ENCODE data around the gene KCNQ1OT1. TPM values are rescaled to one million over a fixed set of nuclear protein-coding genes. Genes with fewer than 3 reads are reported as not detected.

KCNQ1OT1 gene
- total and polyA plus RNA-seq, 10 donors, result 0.02 to 3.1 (median 1.7) TPM

DNA sequence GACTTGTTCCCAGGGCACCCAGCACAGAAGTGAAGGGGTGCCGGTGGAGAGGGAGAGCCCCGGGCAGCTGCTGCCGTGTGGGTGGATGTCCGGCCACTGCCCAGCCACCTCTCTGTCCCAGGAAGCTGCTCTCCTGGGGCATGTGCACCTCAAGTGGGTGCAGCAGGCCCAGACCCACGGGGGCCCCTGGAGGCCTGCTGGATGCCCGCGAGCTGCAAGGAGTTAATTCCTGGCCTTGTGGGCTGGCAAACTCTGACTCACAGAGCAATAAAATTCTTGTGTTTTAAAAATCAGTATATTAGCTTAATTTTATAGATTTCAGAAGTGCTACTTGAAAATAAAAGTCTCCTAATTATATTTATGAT, 37.4 kb upstream of the KCNQ1OT1 start:
- no peak for TF ChIP-seq POLR2A (IDR thresholded peaks at IDR 0.05)
- TF ChIP-seq POLR2AphosphoS5 (IDR thresholded peaks at IDR 0.05), result no peak
- TF ChIP-seq, protein P1, sequence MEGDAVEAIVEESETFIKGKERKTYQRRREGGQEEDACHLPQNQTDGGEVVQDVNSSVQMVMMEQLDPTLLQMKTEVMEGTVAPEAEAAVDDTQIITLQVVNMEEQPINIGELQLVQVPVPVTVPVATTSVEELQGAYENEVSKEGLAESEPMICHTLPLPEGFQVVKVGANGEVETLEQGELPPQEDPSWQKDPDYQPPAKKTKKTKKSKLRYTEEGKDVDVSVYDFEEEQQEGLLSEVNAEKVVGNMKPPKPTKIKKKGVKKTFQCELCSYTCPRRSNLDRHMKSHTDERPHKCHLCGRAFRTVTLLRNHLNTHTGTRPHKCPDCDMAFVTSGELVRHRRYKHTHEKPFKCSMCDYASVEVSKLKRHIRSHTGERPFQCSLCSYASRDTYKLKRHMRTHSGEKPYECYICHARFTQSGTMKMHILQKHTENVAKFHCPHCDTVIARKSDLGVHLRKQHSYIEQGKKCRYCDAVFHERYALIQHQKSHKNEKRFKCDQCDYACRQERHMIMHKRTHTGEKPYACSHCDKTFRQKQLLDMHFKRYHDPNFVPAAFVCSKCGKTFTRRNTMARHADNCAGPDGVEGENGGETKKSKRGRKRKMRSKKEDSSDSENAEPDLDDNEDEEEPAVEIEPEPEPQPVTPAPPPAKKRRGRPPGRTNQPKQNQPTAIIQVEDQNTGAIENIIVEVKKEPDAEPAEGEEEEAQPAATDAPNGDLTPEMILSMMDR (IDR thresholded peaks at IDR 0.05 in 8 of 11, conservative IDR thresholded peaks at IDR 0.05 in 3 of 11), result no peak

DNA sequence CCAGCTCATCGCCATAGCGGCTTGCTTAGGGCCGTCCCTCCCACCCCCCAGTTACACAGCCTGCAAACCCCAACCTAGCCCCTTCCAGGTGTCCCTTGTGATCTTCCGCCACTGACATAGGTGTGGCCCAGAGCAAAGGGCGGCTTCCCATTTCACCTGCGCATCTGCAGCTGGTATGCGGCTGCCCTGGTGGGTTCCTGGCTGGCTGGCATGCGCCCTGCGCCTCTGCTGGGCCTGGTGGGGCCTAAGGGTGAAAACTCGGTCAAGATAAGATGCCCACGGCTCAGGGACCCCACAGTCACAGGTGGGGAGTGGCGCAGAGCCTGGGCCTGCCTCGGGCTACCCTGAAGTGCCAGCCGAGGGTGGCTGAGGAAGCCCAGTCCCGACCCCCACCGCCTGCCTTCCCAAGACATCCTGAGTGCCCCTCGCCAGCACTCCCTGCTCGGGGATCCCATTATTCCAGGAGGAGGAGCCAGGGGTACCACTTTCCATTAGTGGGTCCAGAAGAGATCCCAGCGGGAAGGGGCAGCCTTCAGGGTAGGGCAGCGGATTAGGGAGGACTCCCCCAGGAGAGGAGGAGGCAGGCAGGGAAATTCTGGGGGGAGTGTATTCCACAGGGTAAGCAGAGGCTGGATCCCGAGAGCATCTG, 36.9 kb upstream of the KCNQ1OT1 start:
- TF ChIP-seq POLR2AphosphoS5 (IDR thresholded peaks at IDR 0.05), result no peak
- no peak for TF ChIP-seq POLR2A (IDR thresholded peaks at IDR 0.05)
- TF ChIP-seq, protein P1 (IDR thresholded peaks at IDR 0.05 in 8 of 11, conservative IDR thresholded peaks at IDR 0.05 in 3 of 11), result no peak
- Histone ChIP-seq H3K4me1 (peaks cover 0 to 9% (median 1%) of the 10 kb centered on the region in 6 donors), H3K27ac (no peak overlapping the region), H3K27me3 (replicated peaks in 1 of 7) (no peaks in the 10 kb centered on the region), H3K9me3 (no peaks in the 10 kb centered on the region), H3K4me3 (no peak overlapping the region), H3K36me3 (no peaks in the 10 kb centered on the region)
- WGBS, 5 donors, result 93 to 96% (median 95%) methylated on average over 14 to 21 of the region's 21 CpGs
- DNase-seq, result no peak
- intact Hi-C loops (cut with DNase I; ENCODE audit: low total_unique reads), result no loop called here

More for the DNA sequence above, 37.4 kb upstream of the KCNQ1OT1 start:
- no peaks in the 10 kb centered on the region for H3K9me3 ChIP-seq
- DNase-seq, result no peak
- peaks cover 0 to 13% (median 2%) of the 10 kb centered on the region in 6 donors for H3K4me1 ChIP-seq
- no peaks in the 10 kb centered on the region for H3K36me3 ChIP-seq
- H3K4me3 ChIP-seq, result no peak overlapping the region
- 91 to 97% (median 93%) methylated on average over 6 to 7 of the region's 7 CpGs for WGBS, 5 donors
- no peaks in the 10 kb centered on the region for H3K27me3 ChIP-seq (replicated peaks in 1 of 7)
- H3K27ac ChIP-seq, result no peak overlapping the region
- intact Hi-C loops (cut with DNase I; ENCODE audit: low total_unique reads), result no loop called here

DNA sequence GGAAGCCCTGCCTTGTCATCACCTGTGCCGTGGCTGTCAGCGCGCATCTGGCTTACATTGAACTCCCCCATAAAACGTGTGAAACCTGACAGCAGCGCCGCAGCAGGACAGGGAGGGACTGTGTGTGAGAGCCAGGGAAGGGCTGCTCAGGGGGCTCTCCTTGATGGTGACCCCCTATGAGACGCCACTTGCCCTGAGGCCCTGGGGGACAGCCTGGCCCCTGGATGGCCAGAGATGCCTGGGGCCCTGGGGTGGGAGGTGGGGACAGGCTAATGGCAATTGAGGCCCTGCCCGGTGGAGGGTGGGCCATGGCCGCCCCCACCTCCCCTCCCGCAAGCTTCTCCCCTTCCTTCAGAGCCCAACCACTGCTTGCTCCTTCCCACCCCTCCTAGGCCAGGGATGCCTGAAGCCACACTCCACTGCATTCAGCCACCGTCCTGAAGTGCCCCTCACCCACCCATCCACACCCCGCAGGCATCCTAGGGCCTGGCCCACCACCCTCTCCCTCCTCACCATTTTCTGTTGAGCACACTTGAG, 35.3 kb upstream of the KCNQ1OT1 start:
- Histone ChIP-seq H3K36me3 (no peaks in the 10 kb centered on the region), H3K27me3 (replicated peaks in 1 of 7) (no peaks in the 10 kb centered on the region), H3K9me3 (no peaks in the 10 kb centered on the region), H3K4me3 (no peak overlapping the region), H3K4me1 (no peaks in the 10 kb centered on the region), H3K27ac (no peak overlapping the region)
- TF ChIP-seq POLR2AphosphoS5 (IDR thresholded peaks at IDR 0.05) (no peak), POLR2A (IDR thresholded peaks at IDR 0.05) (no peak)
- TF ChIP-seq, protein P1 (IDR thresholded peaks at IDR 0.05 in 8 of 11, conservative IDR thresholded peaks at IDR 0.05 in 3 of 11), result no peak
- intact Hi-C loops (cut with DNase I; ENCODE audit: low total_unique reads), result no loop called here
- WGBS, 5 donors, result 92 to 94% (median 93%) methylated on average over 12 of the region's 12 CpGs
- no peak for DNase-seq

DNA sequence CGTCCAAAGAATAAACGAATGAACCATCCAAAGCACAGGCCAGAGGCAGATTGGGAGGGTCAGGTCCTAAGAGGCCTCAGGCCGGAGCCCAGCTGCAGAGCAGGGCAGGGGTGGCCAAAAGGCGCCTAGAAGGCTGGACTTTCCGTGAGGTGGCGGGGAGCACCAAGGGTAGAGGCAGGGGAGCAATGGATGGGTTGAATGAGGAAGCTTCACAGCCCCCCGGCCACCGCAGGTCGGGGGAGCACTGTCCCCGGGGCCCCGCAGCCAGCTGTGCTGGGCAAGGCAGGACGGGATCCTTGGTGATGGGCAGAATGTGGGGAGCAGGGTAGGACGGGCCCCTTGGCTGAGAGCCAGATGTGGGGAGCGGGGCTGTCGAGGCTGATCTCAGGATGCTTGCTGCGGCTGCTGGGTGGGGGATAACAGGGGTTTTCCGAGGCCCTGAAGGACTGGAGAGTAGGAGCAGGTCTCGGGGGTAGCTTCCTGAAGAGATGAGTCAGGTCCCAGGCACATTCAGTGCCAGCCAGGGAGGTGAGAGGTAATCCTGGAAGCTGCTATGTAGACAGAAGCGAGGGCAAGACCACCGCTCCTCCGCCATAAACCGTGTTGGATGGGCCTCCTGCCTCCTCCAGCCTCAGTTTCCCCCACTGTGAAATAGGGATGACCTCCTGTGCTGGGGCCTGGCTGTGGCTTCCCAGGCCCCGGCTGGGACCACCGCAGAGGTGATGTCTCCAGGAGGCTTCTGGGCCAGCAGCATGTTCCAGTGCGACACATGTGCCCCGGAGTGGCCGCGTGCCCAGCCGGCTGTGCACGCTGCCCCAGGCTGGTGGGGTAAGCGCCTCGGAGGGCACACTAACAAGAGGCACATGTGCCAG, 34.6 kb upstream of the KCNQ1OT1 start:
- intact Hi-C loops (cut with DNase I; ENCODE audit: low total_unique reads), result no loop called here
- no peaks in the 10 kb centered on the region for H3K9me3 ChIP-seq
- no peak overlapping the region for H3K4me3 ChIP-seq
- TF ChIP-seq POLR2AphosphoS5 (IDR thresholded peaks at IDR 0.05), result no peak
- TF ChIP-seq POLR2A (IDR thresholded peaks at IDR 0.05), result no peak
- TF ChIP-seq, protein P1 (IDR thresholded peaks at IDR 0.05 in 8 of 11, conservative IDR thresholded peaks at IDR 0.05 in 3 of 11), result no peak
- no peaks in the 10 kb centered on the region for H3K27me3 ChIP-seq (replicated peaks in 1 of 7)
- H3K27ac ChIP-seq, result no peak overlapping the region
- H3K36me3 ChIP-seq, result no peaks in the 10 kb centered on the region
- 81 to 92% (median 87%) methylated on average over 18 to 32 of the region's 32 CpGs for WGBS, 5 donors
- no peak for DNase-seq
- H3K4me1 ChIP-seq, result no peaks in the 10 kb centered on the region
